Epithelial cell of proximal tubule (primary cell): ENCODE results near the gene MEG3. TPM values are rescaled to one million over a fixed set of nuclear protein-coding genes. Genes with fewer than 3 reads are reported as not detected.

Source experiments
- DNase-seq: peaks from one replicate; pipeline ENCODE4 v3.0.0-alpha.2; 2011; ENCODE audit warnings: low read depth
- H3K4me3 ChIP-seq: 2 replicates; pipeline ENCODE4 v1.5.1; 2011; ENCODE audit warnings: low read depth, mild to moderate bottlenecking, low read length
- CTCF ChIP-seq: conservative IDR thresholded peaks from 2 replicates; pipeline ENCODE4 v1.5.1; 2012; ENCODE audit warnings: low read depth, mild to moderate bottlenecking, low read length
- total RNA-seq: library from RNA; depleted of rRNA; stranded (reverse); fragments of >200 nt; gene quantifications from 2 replicates; pipeline ENCODE4 v1.2.3, GENCODE V29; 2015

Gene MEG3
- total RNA-seq, 1 donor from 2014 or later, result 26.0 TPM

- TF ChIP-seq CTCF, result no peak
- H3K4me3 ChIP-seq, result no peak overlapping the region
- DNase-seq, result no peak
Observed at GRCh38 chr14:100890061-100890850, 64.3 kb downstream of the MEG3 start.

DNA sequence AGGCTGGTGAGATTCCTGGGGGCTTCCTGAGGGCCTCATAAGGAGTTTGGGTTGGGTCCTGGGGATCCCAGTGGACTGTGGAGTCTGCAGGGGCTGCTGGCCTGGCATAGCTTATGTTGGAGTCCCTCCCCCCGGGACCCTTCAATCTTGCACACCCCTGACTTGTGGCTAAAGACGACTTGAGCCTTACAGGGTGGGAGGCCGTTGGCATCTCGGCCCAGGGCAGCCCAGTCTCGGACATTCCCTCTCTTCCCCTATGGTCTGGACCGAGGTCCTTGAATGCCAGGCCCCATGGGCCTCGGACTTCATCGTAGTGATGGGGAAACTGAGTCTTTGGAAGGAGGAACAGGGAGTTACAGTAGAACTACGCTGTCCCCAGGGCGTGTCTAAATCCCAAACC is 65.1 kb downstream of the MEG3 start:
- no peak overlapping the region for H3K4me3 ChIP-seq
- no peak for DNase-seq
- TF ChIP-seq CTCF, result no peak

DNA sequence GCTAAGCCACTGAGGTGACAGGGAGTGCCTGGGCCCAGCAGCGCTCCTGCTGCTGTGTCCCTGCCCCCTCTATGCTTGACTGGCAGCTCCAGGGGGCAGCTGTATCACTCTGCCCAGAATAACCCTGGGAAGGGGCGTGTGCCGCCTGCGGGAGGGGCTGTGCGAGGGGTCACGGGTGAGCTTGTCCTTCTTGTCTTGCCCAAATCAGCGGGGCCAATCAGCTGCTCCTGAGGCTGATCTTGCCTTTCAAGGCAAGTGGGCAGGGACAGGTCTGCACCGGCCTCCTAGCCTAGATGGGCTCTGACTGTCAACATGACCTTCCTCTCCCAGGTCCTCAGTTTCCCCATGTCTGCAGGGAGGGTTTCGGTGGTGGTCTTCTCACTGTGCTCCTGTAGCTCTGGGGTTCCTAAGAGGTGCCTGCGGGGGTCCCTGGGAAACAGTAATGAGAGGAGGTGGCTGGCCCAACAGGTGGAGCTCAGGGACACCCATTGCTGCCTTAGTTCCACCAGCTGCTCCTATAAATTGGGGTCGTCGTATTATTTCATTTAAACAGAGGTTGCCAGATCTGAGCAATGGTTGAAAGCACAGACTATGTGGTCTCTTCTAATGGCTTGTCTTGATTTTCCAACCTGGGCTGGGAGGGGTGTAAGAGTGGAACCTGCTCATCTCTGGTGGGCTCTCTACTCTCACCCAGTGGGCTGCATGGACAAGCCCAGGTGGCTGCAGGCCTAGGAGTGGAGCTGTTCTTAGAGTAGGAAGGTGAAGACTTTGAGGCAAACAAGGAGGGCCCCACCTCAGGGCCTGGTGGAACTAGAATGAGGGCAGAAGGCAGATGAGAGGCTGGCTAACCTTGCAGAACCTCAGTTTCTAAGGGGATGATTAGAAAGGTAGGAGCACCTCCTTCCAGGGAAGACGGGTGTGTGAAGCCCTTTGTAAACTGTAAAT is 65.9 kb downstream of the MEG3 start:
- TF ChIP-seq CTCF, result no peak
- H3K4me3 ChIP-seq, result no peak overlapping the region
- no peak for DNase-seq

DNA sequence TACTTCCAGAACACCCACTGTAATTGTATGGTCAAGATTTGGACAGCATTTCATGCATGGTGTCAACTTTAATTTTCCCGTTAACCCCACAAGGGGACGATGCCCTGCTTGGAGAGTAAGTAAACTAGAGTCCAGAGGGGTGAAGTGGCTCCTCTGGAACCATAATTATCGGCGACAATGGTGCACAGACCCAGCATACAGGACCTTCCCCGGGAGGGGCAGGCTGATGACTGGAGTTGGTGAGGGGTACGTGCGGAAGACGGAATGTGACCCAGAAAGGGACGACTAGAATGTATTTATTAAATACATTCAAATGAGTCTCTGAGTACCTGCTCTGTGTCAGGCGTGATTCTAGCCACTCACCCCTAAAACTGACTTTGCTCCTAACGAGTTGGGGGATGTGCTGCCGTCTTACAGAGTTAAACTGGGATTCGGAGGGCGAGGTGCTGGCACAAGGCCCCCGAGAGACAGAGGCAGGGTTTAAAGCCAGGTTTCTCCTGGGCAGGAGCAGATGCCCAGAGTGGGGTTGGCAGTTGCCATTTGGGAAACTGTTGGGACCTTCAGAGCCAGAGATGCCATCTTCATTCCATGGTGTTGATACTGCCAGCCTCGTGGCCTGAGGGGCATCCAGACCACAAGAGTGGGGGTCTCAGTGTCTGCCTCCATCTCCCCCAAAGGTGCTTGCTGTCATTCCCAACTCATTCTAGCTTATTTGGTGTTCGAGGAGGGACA is 66.7 kb downstream of the MEG3 start:
- TF ChIP-seq CTCF, result no peak
- DNase-seq, result no peak
- H3K4me3 ChIP-seq, result no peak overlapping the region

DNA sequence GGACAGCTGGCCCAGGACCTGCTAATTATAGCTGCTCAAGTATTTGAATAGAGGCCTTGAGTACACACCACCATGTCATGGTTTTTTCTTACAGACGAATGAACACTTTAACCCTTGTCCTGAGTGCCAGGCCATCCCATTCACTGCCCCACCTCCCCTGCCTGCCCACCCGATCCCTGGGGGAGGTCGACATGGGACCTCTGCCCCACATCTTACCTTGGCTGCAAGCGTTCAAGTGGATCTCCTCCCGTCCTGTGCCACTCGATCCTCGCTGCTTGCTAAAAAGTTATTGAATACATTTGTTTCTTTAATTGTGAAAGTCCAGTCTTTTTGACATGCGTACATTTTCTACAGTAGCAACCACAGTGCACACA is 67.3 kb downstream of the MEG3 start:
- TF ChIP-seq CTCF, result no peak
- no peak for DNase-seq
- no peak overlapping the region for H3K4me3 ChIP-seq

DNA sequence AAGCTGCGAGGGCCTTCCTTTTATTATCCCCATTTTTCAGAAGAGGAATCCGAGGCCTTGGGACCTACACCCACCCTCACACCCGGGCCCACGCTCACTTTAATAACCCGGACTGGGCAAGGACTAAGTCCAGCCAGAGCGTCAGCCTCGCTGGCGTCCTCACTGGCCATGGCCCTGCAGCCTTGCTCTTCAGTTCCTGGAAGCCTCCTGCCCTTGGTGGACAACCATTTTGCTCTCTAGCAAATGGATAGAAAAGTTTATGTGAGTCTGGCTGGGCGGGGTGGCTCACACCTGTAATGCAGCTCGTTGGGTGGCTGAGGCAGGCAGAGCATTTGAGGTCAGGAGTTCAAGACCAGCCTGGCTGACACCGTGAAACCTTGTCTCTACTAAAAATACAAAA is 67.8 kb downstream of the MEG3 start:
- DNase-seq, result no peak
- TF ChIP-seq CTCF, result no peak
- no peak overlapping the region for H3K4me3 ChIP-seq
